ENCODE data around the gene SRRM1.
"Not testable (repeated sequence)": the region's sequence is repeated elsewhere in the genome, so short reads cannot be mapped to it uniquely, and the experiment has no call there.

SRRM1 gene

DNA sequence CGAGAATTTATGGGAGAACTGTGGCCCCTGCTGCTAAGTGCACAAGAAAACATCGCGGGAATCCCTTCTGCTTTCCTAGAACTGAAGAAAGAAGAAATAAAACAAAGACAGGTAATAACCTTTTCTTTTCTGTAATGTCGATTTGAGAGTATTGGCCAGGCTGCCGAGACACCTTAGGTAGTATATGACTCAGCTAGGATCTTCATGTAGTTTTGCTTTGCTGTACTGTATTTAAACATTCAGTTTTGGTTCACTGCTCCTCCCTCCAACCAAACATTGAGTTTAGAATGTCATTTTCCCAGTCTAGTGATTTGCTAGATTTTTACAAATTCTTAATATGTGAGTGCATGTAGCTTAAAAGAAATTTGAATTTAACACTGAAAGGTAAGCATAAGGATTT lies 5.8 kb downstream of the SRRM1 start:
- DNase-seq = no peak

DNA sequence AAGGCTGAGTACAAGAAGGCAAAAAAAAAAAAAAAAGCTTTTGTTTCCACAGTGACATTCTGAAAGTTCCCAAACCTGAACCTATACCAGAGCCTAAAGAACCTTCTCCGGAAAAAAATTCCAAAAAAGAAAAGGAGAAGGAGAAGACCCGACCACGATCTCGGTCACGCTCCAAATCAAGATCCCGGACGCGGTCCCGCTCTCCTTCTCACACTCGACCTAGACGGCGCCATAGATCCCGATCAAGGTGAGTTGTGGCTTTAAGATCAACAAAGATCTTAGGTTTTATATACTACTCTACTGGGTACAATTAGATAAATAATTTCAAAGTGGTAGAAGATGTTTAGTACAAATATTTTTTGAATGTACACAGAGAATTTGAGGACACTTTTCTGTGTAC lies 9.3 kb downstream of the SRRM1 start:
- DNase-seq = no peak

DNA sequence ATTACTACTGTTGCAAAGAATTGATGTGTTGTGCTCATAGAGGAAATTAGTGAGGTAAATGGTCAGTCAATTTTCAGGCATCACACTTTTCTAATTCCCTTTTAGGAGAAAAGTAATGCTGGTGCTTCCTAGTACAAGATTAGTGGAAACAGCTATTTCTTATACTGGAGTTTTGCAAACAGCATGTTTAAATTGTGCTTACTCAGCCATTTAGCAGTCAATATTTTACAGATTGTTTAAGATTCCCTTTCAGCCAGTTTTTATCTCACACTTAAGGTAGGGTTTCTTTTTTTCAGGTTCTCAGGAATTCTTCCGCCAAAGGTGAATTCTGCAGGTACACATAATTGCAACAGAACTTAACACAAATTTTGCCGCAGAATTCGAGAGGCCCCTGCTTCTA lies 10.9 kb downstream of the SRRM1 start:
- DNase-seq = no peak

DNA sequence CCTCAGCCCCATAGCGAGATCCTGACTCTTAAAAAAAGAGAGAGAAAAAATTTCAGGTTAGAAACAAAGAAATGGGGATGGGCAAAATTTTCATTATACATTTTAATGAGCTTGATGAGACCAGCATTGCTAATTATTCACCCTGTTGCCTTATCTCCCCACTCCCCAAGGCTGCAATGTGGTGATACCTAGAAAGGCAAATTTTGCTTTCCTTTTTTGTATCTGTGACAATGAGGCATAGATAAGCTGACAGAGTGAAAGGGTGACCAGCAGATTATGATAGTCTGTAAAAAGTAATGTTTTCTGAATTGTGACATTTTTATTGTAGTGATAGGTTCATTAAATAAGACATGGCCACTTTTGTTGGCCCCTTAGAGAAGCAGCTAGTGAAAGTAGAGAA lies 12.9 kb downstream of the SRRM1 start:
- DNase-seq = no peak

DNA sequence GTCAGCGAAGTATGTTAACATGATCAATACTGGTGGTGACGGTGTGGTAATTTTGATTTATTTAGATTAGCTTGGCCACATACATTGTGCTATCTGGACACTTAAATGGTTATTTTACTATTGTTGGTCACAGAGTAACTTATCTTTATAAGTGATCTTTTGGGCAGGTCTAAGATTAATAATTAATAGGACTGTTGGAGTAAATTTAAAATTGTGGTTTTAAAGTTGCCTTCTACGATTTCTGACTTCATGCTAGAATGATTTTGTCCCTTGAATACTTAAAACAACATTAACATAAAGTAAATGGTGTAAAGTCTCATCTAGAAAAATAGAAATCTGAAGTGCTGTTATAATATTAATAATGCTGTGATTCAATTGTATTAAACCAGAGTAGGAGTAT lies 14.7 kb downstream of the SRRM1 start:
- DNase-seq = peak; percentile 14

DNA sequence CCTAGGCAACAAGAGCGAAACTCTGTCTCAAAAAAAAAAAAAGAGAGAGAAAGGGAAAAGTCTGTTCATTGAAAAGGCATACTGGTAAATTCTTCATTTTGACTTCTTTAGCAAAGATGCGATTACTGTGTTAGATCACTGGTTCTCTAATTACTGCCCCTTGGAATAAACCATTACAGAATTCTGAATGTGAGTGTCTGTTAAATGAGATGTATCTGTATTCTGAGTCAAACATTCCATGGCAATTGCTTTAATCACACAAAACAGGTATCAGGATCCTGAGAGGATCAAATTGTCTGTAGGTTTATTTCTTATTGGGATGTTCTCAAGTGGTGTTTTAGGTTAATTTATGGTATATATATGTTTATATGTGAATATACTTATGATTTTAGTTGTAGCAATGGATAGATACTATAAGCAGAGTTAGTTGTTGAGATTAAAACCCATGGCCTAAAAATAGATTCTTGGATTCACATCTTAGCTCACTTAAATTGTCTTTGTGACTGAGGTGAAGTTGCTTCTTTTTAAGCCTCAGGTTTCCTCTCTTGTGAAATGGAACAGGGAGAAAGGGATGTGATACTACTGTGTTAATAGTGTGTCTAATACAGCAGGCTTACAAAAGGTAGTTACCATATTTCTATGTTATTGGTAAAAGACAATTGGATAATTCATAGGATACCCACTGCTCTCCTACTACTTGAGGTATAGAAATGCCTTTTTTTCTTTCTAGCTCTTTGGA lies 16.2 kb downstream of the SRRM1 start:
- DNase-seq = no peak

DNA sequence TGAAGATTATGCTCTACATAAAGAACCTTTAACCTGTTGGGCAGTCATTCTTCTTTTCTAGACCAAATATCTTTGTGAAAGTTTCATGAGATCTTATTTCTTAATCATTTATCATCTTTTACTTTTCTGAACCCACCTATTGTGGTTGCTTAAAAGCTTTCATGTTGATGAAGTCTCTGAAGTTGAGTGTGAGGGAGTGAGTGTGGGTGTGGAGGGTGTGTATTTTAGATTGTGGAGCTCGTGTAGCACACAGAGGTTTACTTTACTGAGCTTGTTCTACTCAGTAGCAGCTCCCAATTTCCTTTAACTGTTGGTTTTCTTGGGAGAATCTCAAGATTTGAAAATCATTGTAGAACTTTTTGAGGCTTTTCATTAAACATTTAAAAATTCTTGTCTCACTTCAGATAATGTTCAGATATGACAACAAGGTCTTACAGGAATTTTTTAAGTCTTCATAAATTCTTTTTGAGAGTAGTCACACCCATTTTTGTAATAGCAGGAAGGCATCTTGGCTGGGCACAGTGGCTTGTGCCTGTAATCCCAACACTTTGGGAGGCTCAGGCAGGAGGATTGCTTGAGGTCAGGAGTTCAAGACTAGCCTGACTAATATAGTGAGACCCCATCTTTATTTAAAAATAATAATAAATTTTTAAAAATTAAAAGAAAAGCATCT lies 17.0 kb downstream of the SRRM1 start:
- no peak for DNase-seq

DNA sequence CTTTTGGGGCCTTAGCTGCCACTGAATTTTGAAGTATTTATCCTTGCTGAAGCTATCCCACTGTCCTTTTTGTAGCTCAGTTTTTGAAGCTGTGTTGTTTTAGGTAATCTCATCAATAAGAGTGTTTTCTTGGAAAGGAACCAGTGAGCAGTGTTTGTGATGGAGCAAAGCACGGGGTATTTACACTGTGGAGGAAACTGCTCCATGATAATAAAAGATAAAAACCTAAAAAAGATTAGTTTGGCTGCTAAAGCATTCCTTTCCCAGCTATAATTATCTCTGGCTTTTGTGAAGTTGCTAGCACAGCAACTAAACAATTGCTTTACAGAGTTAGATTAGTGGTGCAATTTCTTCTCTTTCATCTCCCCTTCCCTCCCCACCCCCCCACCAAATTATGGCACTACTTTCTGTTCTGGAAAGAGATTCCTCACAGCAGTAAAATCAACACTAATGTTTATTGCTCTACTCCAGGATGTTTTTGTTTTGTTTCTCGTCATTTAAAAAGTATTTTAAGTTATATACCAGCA lies 21.5 kb downstream of the SRRM1 start:
- no peak for DNase-seq

DNA sequence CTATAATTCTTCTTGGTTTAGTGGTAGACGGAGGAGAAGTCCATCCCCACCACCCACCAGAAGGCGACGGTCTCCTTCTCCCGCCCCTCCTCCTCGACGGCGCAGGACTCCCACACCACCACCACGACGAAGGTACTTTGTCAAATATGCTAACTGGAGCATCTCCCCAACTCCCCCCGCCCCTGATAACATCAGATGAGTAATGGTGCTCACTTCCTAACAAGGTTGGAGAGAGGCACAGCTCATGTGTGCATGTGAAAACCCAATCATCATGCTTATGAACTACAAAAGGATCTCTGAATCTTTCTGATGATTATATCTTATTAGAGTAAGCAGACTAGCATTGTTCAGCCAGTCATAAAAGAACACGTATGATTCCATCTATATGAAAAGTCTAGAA lies 23.7 kb downstream of the SRRM1 start:
- no peak for DNase-seq

DNA sequence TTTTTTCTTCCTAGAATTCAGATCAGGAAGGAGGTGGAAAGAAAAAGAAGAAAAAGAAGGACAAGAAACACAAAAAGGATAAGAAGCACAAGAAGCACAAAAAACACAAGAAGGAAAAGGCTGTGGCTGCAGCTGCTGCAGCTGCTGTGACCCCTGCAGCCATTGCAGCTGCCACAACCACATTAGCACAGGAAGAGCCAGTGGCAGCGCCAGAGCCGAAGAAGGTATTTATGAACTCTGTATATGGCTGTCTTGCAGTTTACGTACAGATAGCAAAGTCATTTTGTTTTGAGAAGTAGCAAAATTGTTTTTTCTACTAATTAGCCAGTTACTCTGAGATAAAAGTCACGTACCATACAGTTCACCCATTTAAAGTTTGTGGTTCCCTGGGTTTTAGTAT lies 28.3 kb downstream of the SRRM1 start:
- DNase-seq = not testable (repeated sequence)

DNA sequence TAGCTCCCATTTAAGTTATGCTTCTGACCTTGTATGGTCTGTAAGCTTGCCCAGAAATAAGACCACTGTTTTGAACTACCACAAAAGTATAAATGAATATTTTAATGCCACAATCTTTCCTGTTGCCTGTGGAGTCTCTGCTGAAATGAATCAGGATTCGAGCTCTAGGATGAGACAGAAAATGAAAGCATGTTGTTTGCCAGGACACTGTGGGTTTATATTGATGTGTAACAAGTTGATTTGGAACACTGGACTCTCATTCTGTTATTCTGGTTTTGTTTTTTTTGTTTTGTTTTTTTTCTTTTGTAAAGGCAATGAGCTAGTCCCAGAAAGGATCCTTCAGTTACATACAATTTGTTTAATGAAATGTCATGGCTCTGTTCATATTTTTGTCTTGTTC lies 29.6 kb downstream of the SRRM1 start:
- not testable (repeated sequence) for DNase-seq

DNA sequence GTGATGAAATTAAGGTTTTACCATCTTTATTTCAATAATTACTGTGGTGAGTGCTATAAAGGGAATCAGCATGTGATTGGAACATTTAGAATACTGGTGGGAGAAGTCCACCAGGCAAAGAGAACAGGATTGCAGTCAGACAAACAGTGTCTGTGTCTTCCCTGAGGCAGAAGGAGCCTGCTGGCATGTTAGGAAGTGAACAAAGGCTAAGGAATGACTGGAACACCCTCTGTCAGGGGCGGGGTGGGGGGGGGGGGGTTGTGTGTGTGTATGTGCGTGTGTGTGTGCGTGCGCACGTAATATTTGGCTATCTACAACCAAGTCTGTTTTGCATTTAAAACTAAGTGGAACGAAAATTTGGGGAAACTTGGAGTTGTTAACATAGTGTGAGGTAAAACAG lies 30.2 kb downstream of the SRRM1 start:
- DNase-seq = no peak

DNA sequence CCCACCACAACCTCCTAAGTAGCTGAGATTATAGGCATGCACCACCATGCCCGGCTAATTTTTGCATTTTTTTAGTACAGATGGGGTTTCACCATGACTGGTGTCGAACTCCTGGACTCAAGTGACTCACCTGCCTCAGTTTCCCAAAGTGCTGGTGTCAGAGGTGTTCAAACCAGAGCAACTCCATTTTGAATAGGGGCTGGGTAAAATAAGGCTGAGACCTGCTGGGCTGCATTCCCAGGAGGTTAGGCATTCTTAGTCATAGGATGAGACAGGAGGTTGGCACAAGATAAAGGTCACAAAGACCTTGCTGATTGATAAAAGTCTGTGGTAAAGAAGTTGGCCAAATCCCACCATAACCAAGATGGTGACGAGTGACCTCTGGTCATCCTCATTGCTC lies 35.3 kb downstream of the SRRM1 start:
- not testable (repeated sequence) for DNase-seq

DNA sequence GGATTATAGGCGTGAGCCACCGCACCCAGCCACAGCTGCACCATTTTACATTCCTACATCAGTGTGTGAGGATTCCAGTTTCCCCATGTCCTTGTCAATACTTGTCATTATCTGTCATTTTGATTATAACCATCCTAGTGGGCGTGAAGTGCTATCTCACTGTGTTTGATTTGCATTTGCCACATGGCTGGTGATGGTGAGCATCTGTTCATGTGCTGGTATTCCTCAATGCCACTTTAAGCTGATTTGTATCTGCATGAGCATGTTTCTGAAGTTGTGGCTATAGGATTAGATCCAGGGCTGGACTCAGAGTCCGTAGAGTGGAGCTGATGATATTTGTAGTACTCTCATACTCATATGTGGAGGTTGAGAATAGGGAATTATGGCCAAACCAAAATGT lies 36.6 kb downstream of the SRRM1 start:
- no peak for DNase-seq

DNA sequence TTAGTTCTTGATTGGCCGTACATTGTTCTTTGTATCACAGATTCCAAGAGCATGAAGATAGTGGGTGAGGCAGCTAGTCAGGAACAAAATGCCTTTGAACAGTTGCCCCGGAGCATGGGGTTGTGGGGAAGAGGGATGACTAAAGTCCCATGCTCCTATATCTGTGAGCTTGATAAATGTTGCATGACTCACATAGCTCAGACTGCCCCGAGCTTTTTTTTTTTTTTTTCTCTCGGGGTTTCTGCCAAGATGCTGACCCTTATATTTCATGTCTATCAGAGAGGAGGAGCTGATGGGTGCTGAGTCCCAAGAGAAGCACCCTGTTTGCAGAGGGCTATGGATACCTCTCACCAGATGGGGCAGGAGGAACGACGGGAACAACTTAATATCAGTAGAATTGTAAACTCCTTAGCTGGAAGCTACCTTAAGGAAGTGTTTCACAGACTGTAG lies 40.6 kb downstream of the SRRM1 start:
- DNase-seq = no peak

DNA sequence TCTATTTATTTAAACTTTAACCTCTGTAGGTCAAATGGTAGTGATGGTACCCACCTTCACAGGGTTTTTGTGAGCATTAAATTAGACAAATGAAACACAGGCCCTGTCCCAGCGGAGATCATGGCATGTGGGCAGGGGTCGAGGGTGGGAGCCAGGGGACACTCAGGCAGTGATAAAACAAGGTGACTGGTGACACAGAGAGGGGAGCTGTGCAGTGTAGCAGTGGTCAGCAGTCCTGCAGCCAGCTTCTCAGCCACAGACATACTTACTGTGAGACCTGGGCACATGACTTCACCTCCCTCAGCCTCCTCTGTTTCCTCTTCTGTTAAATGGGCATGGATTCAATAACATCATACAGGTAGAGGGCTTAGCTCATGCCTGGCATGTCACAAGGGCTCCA lies 44.9 kb downstream of the SRRM1 start:
- DNase-seq = no peak

DNA sequence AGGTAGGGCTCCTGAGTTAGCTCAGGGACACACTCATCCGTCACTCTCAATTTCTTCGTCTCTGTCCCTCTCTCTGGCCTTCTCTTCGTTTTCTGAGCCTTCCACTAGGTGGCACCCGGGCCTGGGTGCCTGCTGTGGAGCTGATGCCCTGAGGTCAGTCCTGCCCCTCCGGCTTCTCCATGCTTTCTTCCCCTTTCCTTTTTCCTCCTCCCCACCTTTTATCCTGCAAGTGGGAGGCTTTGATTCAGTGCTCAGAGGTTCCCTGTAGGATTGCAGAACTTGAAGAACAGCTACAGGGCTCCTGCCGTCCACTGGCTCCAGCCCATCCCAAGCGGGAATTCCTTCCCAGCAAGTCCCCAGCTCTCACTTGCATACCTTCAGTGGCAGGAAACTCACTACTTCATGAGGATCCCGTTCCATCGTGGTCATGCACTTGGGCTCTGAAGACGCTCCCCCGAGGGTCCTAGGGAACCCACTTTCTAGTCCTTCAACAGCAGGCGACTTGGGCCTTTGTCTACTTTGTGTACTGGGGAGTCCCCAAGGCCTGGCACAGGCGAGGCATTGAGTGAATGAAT lies 45.6 kb downstream of the SRRM1 start:
- no peak for DNase-seq

DNA sequence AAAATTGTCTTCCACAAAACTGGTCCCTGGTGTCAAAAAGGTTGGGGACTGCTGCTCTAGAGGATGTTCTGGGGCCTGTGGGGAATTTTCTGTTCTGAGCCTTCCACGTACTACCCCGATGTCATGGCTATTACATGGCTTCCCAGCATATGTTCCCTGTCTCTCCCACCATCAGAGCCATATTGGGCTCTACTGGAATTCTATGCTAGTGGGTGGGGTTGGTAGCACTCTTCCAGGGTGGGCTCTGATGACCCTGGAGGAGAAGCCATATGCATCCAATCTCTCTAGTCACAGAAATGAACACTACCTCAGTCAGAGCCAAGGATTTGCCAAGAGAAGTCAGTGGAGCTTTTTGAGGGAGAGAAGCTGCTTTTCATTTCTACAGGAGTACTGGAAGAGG lies 47.9 kb downstream of the SRRM1 start:
- DNase-seq = no peak

DNA sequence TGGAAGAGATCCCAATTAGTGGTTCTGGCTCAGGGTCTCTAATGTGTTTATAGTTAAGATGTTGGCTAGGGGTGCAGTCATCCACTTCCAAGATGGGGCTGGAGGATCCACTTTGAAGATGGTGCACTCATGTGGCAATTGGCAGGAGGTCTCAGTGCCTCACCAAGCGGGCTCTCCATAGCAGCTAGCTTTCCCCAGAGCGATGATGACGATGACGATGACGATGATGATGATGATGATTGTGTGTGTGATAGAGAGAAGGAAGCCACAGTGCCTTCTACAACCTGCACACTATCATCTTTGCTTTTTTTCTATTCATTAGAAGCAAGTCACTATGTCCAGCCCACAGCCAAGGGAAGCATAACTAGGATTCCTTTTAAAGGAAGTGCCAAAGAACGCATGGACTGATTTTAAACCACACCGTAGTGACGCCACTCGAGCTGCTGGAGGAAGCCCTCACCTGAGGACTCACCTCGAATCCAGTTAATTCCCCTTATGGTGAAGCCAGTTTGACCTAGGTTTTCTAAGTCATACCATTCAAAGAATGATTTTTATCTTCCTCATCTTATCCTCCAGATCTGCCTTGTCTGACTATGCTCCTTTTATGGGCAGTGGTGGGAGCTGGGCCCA lies 49.4 kb downstream of the SRRM1 start:
- no peak for DNase-seq

DNA sequence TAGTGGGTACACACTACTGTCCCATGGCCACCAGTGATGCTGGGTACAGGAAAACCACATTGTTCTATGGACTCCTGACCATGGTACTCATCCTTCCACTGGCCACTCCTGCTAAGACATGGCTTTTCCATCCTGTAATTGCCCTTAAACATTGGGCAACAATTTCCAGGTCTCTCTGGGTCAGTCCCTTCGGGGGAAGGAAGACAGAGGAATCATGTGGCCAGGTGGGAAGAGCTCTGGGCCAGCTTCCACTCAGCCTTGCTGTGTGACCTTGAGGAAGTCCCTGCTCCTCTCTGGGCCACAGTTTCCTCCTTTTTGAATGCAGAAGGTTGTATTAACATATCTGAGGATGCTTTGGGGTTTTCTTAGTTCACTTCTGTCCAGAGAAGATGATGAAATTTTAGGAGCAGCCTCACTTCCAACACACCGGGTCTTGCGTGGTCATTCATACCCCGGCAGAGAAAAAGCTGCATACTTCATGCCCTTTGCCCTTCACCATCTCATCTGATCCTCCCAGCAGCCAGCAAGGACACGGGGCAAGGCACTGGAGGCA lies 50.8 kb downstream of the SRRM1 start:
- DNase-seq = no peak

DNA sequence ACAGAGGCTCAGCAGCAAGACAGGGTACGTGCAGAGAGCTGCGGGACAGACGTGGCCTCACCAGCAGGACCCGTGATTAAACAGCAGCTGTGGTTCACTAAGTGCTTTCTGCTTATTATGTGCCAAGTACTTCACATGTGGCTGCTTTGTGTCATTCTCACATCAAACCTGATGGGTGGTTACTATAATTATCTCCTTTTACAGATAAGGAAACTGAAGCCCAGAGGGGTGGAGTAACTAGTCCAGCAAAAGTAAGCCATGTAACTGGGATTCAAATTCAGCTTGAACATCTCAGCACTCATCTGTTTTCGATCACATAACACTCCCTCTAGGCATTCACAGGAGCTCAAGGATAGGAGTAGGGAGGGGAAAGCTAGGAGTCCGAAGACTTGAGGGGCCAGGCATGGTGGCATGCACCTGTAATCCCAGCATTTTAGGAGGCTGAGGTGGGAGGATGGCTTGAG lies 51.3 kb downstream of the SRRM1 start:
- no peak for DNase-seq

DNA sequence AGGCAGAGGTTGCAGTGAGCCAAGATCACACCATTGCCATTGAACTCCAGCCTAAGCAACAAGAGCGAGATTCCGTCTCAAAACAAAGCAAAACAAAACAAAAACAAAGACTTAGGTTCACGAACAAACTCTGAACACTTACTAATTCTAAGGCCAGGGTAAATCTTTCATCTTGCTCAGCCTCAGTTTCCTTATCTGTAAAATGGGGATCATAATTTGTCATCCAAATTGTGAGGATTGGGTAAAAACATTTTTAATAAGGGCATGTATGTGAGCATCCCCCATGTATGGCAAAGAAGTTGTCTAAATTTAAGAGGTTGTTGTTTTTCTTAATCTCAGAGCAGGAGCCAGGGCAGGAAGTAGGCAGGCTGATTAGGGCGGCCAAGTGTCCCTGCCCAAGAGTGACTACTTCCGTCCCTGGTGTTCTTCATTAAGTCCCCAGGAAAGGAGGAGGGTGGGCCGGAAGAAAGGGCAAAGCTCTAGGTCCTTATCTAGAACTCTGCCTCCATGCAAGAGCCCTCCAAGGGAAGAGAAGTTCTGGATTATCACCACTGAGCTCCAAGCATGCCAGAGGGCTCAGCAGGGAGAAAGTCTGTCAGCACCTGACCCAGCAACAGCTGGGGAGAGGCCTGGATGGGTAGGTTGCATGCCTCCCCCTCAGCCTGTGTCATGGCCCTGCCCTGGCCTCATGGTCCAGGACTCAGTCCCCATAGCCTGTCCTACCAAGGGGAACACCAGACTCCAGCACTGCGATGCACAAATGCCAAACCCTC lies 52.3 kb downstream of the SRRM1 start:
- DNase-seq = no peak

Data from NCI-H526 treated with DMSO at 0.1 percent for 48 hours (cell line).